ENCODE data around the gene SAG. TPM values are rescaled to one million over a fixed set of nuclear protein-coding genes. Genes with fewer than 3 reads are reported as not detected.

Gene SAG
- total and polyA plus RNA-seq, 9 of the 15 experiments (the other 6 are each of a cell fraction or from before 2014, with no cell fraction given), result 0.04 to 0.64 (median 0.31) TPM; not detected in 5

- BruUV-seq (replicated peaks), result no TSS peak
- WGBS (ENCODE audit: insufficient coverage, low coverage, missing lambda C conversion rate), result 31% methylated on average over 5 of the region's 15 CpGs
- Histone ChIP-seq H3K27ac (ENCODE audit: extremely low read depth, low read depth, low read length) (no peak overlapping the region), H3K4me2 (ENCODE audit: insufficient read depth, low read length) (no peak overlapping the region), H3K79me2 (ENCODE audit: control insufficient read depth, insufficient read depth, low read length) (no peaks in the 10 kb centered on the region), H3K27me3 (ENCODE audit: control insufficient read depth in 2 of 2, insufficient read depth in 2 of 2, low read length in 2 of 2) (0 out of 5 replicates have a peak, but pooled peaks cover 0 to under 1% of the 10 kb centered on the region in 2 experiments), H3K9me3 (replicated peaks; ENCODE audit: control insufficient read depth, insufficient read depth, low read depth, low read length) (no peaks in the 10 kb centered on the region; the same call in 1 of the 2 replicates), H3K4me3 (no peak overlapping the region), H3K9me1 (ENCODE audit: control insufficient read depth, insufficient read depth, low read length) (no peaks in the 10 kb centered on the region), H4K20me1 (replicated peaks; ENCODE audit: control insufficient read depth, insufficient read depth, low read length) (no peaks in the 10 kb centered on the region), H3K4me1 (replicated peaks in 1 of 2; ENCODE audit: control insufficient read depth in 2 of 2, insufficient read depth in 2 of 2, low read length in 2 of 2) (peaks cover under 1 to 4% of the 10 kb centered on the region in 2 experiments; a peak in 3 of 5 replicates), H3K36me3 (ENCODE audit: control insufficient read depth, insufficient read depth, low read length) (no peaks in the 10 kb centered on the region), H3K9ac (ENCODE audit: insufficient read depth in 1 of 2, low read depth in 2 of 2, low read length in 2 of 2) (no peak overlapping the region), H2AFZ (ENCODE audit: low read depth, low read length) (no peak overlapping the region)
- TF ChIP-seq ARID1B (IDR thresholded peaks at IDR 0.05) (peak; percentile 59), ATF4 (CRISPR knock-in tag; IDR thresholded peaks at IDR 0.05) (peak; percentile 72), ADNP (tag; IDR thresholded peaks at IDR 0.05) (0 out of 2 replicates have a peak, but pooled peaks have one; percentile 41), CEBPG (CRISPR knock-in tag; IDR thresholded peaks at IDR 0.05) (peak; percentile 54; the same call in 1 of the 2 replicates), CEBPG (tag; conservative IDR thresholded peaks at IDR 0.05 in 1 of 2, IDR thresholded peaks at IDR 0.05 in 1 of 2) (peak; percentile 76 to 84), ZNF384 (IDR thresholded peaks at IDR 0.05; ENCODE audit: low read depth, low read length) (no peak), ZFP91 (CRISPR knock-in tag; IDR thresholded peaks at IDR 0.05) (no peak), ZSCAN32 (CRISPR knock-in tag; IDR thresholded peaks at IDR 0.05) (0 out of 2 replicates have a peak, but pooled peaks have one; percentile 56), CXXC5 (CRISPR knock-in tag; IDR thresholded peaks at IDR 0.05) (0 out of 2 replicates have a peak, but pooled peaks have one; percentile 12), FOSL1 (tag; conservative IDR thresholded peaks at IDR 0.05) (peak; percentile 65), ATF3 (IDR thresholded peaks at IDR 0.05) (peak; percentile 89), ATF3 (CRISPR knock-in tag; conservative IDR thresholded peaks at IDR 0.05) (no peak), HCFC1 (IDR thresholded peaks at IDR 0.05; ENCODE audit: low read depth, low read length) (no peak), CEBPB (tag; IDR thresholded peaks at IDR 0.05) (peak; percentile 69), HDAC6 (IDR thresholded peaks at IDR 0.05; ENCODE audit: low read depth, low read length) (no peak), ID3 (CRISPR knock-in tag; IDR thresholded peaks at IDR 0.05) (no peak), ID3 (tag; IDR thresholded peaks at IDR 0.05) (no peak)
- ChIA-PET CTCF (ENCODE audit: low intra/inter-chr PET ratio) (no interaction called here), POLR2A (no interaction called here)
- in situ Hi-C loops (cut with MboI) (no loop called here), intact Hi-C loops (cut with micrococcal nuclease) (no loop called here)
- DNase-seq (ENCODE audit: extremely low read depth in 1 of 4, low spot score in 3 of 4), result no peak
- ATAC-seq, result peak; percentile 43; the same call in 1 of the 3 replicates
- FAIRE-seq, result no peak
These were observed 35.6 kb downstream of the SAG start for GRCh38 chr2:233343171-233343705.
